Urinary bladder (tissue), 4 donors: ENCODE data around the gene ERBB3. TPM values are rescaled to one million over a fixed set of nuclear protein-coding genes. Genes with fewer than 3 reads are reported as not detected.
"Not testable (repeated sequence)": the region's sequence is repeated elsewhere in the genome, so short reads cannot be mapped to it uniquely, and the experiment has no call there.

Source experiments
- DNase-seq: peaks from one replicate; pipeline ENCODE4 v3.0.0-alpha.2; 2015; ENCODE audit errors: extremely low spot score
- H3K27ac ChIP-seq: one replicate; pipeline ENCODE4 v1.5.1; 2013; ENCODE audit warnings: low read depth, mild to moderate bottlenecking, moderate library complexity
- H3K36me3 ChIP-seq: one replicate; pipeline ENCODE4 v1.6.1; 2013; ENCODE audit warnings: mild to moderate bottlenecking, moderate library complexity; ENCODE audit not compliant: insufficient read depth
- H3K4me1 ChIP-seq: one replicate; pipeline ENCODE4 v1.6.1; 2013; ENCODE audit warnings: mild to moderate bottlenecking, moderate library complexity; ENCODE audit not compliant: insufficient read depth
- H3K4me3 ChIP-seq: one replicate; pipeline ENCODE4 v1.5.1; 2013; ENCODE audit warnings: low read depth, low read length
- WGBS: extraction: QIAGEN DNeasy Blood & Tissue Kit; methylation state at CpG from one replicate; pipeline ENCODE4 v1.1.7; 2013; 5-methylcytosine and 5-hydroxymethylcytosine counted together
- polyA plus RNA-seq: library from polyadenylated mRNA; stranded (reverse); fragments of 200-250 nt; gene quantifications from one replicate; pipeline ENCODE4 v1.2.3, GENCODE V29; 2013
- total RNA-seq: library from RNA; depleted of rRNA; stranded (reverse); fragments of >200 nt; gene quantifications from one replicate; pipeline ENCODE4 v1.2.3, GENCODE V29; 2014
- donor health status: healthy with polysubstance abuse.
- donor health status: healthy.

ERBB3 gene
- total RNA-seq (34.4 TPM), polyA plus RNA-seq (11.4 TPM)

DNA sequence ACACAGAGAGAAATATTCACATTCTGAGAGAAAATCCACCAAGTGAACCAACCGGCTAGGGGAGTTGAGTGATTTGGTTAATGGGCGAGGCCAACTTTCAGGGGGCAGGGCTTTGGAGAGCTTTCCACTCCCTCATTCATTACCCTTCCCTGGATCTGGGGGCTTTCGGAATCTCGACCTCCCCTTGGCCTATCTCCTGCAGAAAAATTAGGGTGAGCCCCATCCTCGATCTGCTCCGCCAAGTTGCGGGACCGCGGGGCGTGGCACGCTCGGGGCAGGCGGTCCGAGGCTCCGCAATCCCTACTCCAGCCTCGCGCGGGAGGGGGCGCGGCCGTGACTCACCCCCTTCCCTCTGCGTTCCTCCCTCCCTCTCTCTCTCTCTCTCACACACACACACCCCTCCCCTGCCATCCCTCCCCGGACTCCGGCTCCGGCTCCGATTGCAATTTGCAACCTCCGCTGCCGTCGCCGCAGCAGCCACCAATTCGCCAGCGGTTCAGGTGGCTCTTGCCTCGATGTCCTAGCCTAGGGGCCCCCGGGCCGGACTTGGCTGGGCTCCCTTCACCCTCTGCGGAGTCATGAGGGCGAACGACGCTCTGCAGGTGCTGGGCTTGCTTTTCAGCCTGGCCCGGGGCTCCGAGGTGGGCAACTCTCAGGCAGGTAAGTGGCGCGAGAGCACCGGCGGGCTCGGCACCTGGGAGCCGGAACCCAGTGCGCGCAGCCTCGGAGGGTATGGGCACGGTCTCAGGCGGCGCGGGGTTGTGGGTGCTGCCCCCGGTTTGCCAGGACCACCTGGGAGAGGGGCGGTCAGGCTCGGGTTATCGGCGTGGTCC is at the start of gene ERBB3:
Gene ERBB3, plus strand, starts transcription at position 443 of the 833 bp plus-strand sequence. Its CDS starts 136 bp downstream, at position 579.
- H3K4me1 ChIP-seq: no peaks in the 10 kb centered on the region
- DNase-seq: peak; percentile 88

DNA sequence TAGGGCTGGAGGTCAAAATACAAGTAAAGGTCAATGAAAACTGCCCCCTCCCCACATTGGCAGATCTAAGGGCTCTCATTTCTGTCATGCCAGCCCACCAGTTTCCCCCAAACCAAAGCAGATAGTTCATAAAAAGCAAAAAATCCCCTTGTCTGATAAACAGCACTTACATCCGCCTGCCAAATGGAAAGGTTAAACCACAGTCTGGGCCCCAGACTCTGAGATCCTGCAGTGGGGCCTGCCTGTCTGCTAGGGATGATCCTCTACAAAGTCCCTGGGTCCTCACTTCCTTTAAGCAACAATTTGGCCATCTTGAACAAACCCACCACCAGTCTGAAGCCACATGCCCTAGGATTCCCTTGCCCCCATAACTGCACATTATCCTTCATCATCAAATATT is 48.0 kb upstream of the ERBB3 start:
- no peak for DNase-seq
- Histone ChIP-seq H3K27ac (no peak overlapping the region), H3K4me1 (no peaks in the 10 kb centered on the region), H3K4me3 (no peak overlapping the region), H3K36me3 (peaks cover 2% of the 10 kb centered on the region)
- 79% methylated on average over 1 of the region's 1 CpG for WGBS

More for the DNA sequence above, at the start of gene ERBB3:
- peak within 1 kb of the TSS; percentile 76 for H3K27ac ChIP-seq
- H3K4me3 ChIP-seq: peak within 1 kb of the TSS; percentile 41
- under 1% methylated on average over 59 of the region's 59 CpGs for WGBS
- no peaks in the 10 kb centered on the region for H3K36me3 ChIP-seq

DNA sequence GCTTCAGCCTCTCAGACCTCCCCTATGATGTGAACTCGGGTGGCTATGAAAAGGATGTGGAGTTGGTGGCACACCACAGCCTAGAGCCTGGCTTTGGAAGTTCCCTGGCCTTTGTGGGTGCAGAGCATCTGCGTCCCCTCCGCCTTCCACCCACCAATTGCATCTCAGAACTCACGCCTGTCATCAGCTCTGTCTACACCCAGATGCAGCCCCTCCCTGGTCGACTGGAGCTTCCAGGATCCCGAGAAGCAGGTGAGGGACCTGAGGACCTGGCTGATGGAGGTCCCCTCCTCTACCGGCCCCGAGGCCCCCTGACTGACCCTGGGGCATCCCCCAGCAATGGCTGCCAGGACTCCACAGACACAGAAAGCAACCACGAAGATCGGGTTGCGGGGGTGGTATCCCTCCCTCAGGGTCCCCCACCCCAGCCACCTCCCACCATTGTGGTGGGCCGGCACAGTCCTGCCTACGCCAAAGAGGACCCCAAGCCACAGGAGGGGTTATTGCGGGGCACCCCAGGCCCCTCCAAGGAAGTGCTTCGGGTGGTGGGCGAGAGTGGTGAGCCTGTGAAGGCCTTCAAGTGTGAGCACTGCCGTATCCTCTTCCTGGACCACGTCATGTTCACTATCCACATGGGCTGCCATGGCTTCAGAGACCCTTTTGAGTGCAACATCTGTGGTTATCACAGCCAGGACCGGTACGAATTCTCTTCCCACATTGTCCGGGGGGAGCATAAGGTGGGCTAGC is 45.2 kb upstream of the ERBB3 start:
- H3K4me3 ChIP-seq: no peak overlapping the region
- DNase-seq: no peak
- peaks cover 2% of the 10 kb centered on the region for H3K36me3 ChIP-seq
- 86% methylated on average over 21 of the region's 21 CpGs for WGBS
- no peaks in the 10 kb centered on the region for H3K4me1 ChIP-seq
- H3K27ac ChIP-seq: no peak overlapping the region

DNA sequence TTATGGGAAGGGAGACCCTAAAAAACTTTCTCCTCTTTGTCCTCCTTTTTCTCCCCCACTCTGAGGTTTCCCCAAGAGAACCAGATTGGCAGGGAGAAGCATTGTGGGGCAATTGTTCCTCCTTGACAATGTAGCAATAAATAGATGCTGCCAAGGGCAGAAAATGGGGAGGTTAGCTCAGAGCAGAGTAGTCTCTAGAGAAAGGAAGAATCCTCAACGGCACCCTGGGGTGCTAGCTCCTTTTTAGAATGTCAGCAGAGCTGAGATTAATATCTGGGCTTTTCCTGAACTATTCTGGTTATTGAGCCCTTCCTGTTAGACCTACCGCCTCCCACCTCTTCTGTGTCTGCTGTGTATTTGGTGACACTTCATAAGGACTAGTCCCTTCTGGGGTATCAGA is 42.8 kb upstream of the ERBB3 start:
- DNase-seq: no peak
- H3K4me3 ChIP-seq: no peak overlapping the region
- H3K36me3 ChIP-seq: peaks cover 2% of the 10 kb centered on the region
- WGBS: 76% methylated on average over 2 of the region's 2 CpGs
- H3K27ac ChIP-seq: no peak overlapping the region
- no peaks in the 10 kb centered on the region for H3K4me1 ChIP-seq

DNA sequence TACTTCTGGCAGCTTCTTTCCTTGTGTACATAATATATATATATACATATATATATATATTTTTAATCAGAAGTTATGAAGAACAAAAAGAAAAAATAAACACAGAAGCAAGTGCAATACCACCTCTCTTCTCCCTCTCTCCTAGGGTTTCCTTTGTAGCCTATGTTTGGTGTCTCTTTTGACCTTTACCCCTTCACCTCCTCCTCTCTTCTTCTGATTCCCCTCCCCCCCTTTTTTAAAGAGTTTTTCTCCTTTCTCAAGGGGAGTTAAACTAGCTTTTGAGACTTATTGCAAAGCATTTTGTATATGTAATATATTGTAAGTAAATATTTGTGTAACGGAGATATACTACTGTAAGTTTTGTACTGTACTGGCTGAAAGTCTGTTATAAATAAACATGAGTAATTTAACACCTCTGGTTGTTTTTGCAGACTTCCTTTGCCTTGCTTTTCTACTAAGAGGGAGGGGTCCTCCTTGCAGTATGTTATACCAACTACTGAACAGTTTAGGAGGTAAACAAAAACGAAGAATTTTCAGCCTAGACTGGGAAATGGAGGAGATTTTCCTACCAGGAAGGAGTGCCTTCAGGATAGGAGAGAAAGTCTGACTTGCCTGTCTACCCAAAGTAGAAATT is 41.8 kb upstream of the ERBB3 start:
- H3K4me1 ChIP-seq: no peaks in the 10 kb centered on the region

DNA sequence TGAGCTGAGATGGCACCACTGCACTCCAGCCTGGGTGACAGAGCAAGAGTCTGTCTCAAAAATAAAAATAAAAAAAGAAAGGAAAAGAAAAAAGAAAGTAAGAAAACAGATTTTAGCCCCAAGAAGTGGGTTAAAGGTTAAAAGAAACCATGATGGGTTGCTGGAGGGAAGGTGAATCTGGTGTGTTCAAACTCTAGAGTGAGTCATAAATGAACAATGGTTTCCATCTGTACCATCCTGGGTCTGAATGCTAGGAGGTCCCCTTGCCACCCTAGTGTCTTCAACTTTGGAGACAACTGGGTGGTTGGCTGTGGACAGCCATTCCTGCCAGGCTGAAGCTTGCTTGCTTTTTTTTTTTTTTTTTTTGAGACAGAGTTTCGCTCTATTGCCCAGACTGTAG is 39.8 kb upstream of the ERBB3 start:
- Histone ChIP-seq H3K4me1 (no peaks in the 10 kb centered on the region), H3K36me3 (peaks cover 4% of the 10 kb centered on the region), H3K4me3 (no peak overlapping the region), H3K27ac (no peak overlapping the region)
- WGBS: 100% methylated on average over 1 of the region's 1 CpG
- DNase-seq: no peak

More for the DNA sequence above, 41.8 kb upstream of the ERBB3 start:
- Histone ChIP-seq H3K36me3 (peaks cover 2% of the 10 kb centered on the region), H3K27ac (no peak overlapping the region), H3K4me3 (no peak overlapping the region)
- DNase-seq: no peak
- WGBS: 51% methylated on average over 2 of the region's 2 CpGs

DNA sequence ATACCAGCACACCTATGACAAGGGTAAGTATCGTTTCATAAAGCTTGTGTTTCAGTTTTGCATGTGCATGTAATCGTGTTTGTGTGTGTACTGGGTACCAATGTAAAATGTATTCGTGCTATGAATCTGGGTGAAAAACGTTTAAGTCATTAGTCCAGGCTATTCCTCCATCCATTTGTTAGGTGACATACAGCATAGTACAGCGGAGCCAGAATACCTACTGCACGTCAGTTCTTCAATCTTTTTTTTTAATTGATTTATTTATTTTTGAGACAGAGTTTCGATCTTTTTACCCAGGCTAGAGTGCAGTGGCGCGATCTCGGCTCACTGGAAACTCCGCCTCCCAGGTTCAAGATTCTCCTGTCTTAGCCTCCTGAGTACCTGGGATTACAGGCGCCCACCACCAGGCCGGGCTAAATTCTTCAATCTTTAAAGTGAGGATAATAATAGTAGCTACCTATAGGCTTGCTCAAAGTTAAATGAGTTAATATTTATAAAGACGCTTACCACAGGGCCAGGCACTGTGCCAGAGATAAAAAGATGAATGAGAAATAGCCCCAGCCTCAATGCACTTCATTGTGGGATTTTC is 38.9 kb upstream of the ERBB3 start:
- peak overlapping the region; percentile 61 for H3K27ac ChIP-seq
- H3K36me3 ChIP-seq: peaks cover 4% of the 10 kb centered on the region
- DNase-seq: no peak
- 58% methylated on average over 14 of the region's 14 CpGs for WGBS
- H3K4me1 ChIP-seq: no peaks in the 10 kb centered on the region
- H3K4me3 ChIP-seq: peak overlapping the region; percentile 71

DNA sequence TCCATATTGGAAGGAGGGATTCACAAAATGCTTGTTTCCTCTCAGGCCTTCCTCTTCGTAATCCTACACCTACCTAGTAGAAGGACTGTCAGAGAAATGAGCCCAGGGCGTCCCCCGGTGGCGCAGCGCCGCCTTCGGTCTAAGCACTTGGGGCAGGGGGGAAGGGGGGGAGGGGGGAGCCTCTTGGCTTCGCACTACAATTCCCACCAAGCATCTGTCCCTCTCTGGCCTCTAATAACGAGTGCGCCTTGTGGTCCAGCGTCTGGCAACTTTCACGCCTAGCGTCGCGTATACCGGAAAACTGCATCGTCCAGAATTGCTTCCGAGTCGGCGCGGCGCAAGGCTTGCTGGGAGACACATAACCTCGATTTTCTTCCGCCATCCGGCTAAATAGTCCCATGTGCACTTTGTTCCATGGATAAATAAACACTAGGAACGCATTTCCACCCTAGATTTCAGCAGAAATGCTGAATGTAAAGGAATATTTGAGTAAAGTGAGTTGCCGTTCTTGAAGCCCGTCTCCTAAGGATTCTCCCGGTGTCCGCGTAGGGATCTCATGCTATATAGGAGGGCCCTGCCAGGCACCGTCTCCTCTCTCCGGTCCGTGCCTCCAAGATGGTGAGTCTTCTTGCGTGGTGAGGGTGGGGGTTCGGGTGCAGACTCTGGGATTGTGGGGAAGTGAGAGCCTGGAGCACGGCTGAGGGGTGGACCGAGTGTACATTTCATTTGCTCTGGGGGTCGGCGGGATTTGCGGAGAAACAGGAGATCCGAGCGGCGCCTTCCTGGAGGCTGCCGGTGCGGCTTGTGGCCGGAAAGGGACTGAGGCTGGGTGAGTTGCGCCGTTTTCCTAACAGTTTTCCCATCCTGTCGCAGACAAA is 38.2 kb upstream of the ERBB3 start, which contains the start of gene RPS26:
Gene RPS26, plus strand, starts transcription at position 367 of the 878 bp plus-strand sequence. Its CDS starts 249 bp downstream, at position 616.
- Histone ChIP-seq H3K27ac (peak within 1 kb of the TSS; percentile 61), H3K36me3 (peaks cover 2% of the 10 kb centered on the region), H3K4me3 (peak within 1 kb of the TSS; percentile 71), H3K4me1 (no peaks in the 10 kb centered on the region)
- peak; percentile 99 for DNase-seq
- under 1% methylated on average over 50 of the region's 50 CpGs for WGBS

DNA sequence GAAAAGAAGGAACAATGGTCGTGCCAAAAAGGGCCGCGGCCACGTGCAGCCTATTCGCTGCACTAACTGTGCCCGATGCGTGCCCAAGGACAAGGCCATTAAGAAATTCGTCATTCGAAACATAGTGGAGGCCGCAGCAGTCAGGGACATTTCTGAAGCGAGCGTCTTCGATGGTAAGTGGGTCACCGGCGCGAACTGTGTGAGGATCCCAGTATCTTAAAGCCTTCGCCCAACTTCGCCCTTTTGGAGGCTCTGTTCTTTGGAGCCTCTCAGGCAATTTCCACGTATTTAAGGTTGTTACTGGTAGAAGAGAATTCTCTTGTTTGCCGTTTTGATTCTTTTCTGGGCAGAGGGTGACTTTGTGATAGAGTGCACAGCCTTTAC is 37.5 kb upstream of the ERBB3 start:
- Histone ChIP-seq H3K4me3 (peak overlapping the region; percentile 71), H3K27ac (peak overlapping the region; percentile 32)
- not testable (repeated sequence) for H3K36me3 ChIP-seq, DNase-seq, H3K4me1 ChIP-seq
- WGBS: 3% methylated on average over 20 of the region's 20 CpGs

DNA sequence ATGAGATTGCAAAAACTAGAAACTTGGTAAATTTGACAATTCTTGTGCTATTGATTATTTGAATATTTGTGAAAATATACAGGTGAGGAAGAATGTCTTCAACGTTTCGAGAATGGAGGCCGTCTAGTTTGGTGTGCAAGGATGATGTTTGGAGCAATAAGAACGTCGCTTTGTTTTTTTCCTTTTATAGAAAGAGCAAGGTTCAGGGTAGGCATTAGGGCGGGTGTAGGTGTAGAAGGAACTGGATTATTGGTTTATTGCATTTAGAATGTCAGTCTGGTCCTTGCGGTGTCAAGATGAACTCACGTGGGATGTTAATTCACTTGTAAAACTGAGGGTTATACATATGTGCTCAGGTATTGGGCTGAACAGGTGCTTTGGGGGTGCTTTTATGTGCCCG is 37.1 kb upstream of the ERBB3 start:
- H3K36me3 ChIP-seq: peaks cover 2% of the 10 kb centered on the region
- H3K27ac ChIP-seq: no peak overlapping the region
- WGBS: 34% methylated on average over 9 of the region's 9 CpGs
- no peaks in the 10 kb centered on the region for H3K4me1 ChIP-seq
- H3K4me3 ChIP-seq: peak overlapping the region; percentile 71
- DNase-seq: no peak

DNA sequence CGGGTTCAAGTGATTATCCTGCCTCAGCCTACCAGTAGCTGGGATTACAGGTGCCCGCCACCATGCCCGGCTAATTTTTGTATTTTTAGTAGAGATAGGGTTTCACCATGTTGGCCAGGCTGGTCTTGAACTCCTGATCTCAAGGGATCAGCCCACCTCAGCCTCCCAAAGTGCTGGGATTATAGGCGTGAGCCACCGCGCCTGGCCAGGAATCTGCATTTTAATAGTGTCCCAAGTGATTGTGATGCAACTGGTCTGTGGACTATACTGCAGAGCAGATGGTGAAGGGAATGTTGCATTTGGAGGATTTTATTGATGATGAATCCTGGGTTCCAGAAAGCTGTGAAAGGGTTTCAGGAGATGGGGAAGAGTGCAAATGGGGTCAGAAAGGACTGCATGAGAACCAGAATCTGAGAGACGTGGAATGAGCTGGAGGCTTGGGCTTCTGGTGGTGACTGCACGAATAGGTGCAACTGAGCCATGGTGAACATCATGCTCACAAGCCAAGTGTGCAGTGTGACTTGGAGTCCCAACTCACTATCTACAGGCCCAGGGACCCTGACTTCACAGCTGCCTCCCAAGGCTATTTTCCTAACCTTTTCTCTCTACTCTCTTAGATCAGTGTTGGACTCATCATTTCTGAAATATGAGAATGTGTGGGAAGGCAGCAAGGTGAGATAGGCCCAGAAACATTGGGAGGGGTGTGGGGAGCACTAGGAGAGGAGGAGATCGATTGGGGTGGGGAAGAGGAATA is 33.8 kb upstream of the ERBB3 start:
- Histone ChIP-seq H3K4me1 (no peaks in the 10 kb centered on the region), H3K27ac (no peak overlapping the region)

DNA sequence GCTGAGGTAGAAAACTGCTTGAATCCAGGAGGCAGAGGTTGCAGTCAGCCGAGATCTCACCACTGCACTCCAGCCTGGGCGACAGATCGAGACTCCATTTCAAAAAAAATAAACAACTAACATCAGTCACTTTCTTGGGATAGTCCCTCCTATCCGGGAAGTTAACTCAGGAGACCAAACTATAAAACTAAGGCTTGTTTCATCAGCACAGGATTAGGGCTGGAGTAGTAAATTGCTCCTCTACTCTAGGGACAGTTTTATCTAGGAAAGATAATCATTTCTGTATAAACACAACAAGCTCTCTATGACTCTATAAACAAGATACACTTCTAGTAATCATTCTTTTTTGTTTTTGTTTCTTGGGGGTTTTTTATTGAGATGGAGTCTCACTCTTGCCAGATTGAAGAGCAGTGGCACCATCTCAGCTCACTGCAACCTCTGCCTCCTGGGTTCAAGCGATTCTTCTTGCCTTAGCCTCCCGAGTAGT is 26.5 kb upstream of the ERBB3 start:
- no peaks in the 10 kb centered on the region for H3K4me1 ChIP-seq
- H3K36me3 ChIP-seq: no peaks in the 10 kb centered on the region
- H3K27ac ChIP-seq: no peak overlapping the region
- no peak for DNase-seq
- no peak overlapping the region for H3K4me3 ChIP-seq
- WGBS: 44% methylated on average over 6 of the region's 6 CpGs

More for the DNA sequence above, 33.8 kb upstream of the ERBB3 start:
- DNase-seq: no peak
- no peak overlapping the region for H3K4me3 ChIP-seq
- H3K36me3 ChIP-seq: peaks cover 2% of the 10 kb centered on the region
- 79% methylated on average over 9 of the region's 9 CpGs for WGBS
